HCT116 (cell line): ENCODE results near the gene GPR173. TPM values are rescaled to one million over a fixed set of nuclear protein-coding genes. Genes with fewer than 3 reads are reported as not detected.

ENCODE experiments used
- ATAC-seq: fragments of 200-7000 bp; cut with Tn5 transposase; 2 replicates; pipeline ENCODE4 v1.9.1; 2020; ENCODE audit warnings: mild to moderate bottlenecking, moderate library complexity
- BruUV-seq: library from RNA; stranded (reverse); fragments of 400-500 nt; replicated peaks from 2 replicates; lab custom pipeline; 2021; lab: Mats Ljungman, UMichigan
- CTCF ChIA-PET: fragments of 300-600 bp; sonication (Branson Sonifier 250); formaldehyde crosslinking; loops from one replicate; lab custom pipeline; 2021; ENCODE audit warnings: antibody characterized with exemption; lab: Charles Lee
- POLR2A ChIA-PET: fragments of 300-600, 350-600 bp; sonication (Branson Sonifier 250); formaldehyde crosslinking; loops from one replicate; lab custom pipeline; 2021; ENCODE audit warnings: antibody characterized with exemption; lab: Charles Lee
- RAD21 ChIA-PET, 2 experiments: fragments of 300-600 bp; sonication (Branson Sonifier 250); formaldehyde crosslinking; loops; one replicate each; lab custom pipeline; 2023; ENCODE audit warnings: low total read pairs in 2 of 2; ENCODE audit not compliant: uncharacterized antibody in 2 of 2, unreplicated experiment in 2 of 2, low non-redundant PET in 1 of 2; lab: Charles Lee
- DNase-seq: peaks from one replicate; pipeline ENCODE4 v3.0.0-alpha.2; 2010; ENCODE audit warnings: low read depth, low spot score
- H2AFZ ChIP-seq: fragments of 200-600 bp; shearing (Covaris generic), sonication (generic); 2 replicates; pipeline ENCODE4 v1.6.1; 2017; ENCODE audit warnings: low read depth, mixed run types, mixed read lengths, antibody characterized with exemption, low read length; ENCODE audit not compliant: poor library complexity, severe bottlenecking
- H3K27ac ChIP-seq: 2 replicates; pipeline ENCODE4 v1.5.1; 2012; ENCODE audit warnings: low read depth, low read length
- H3K27me3 ChIP-seq: fragments of 200-600 bp; sonication (generic); 2 replicates; pipeline ENCODE4 v1.6.1; 2016; ENCODE audit warnings: mixed run types, low read length, mixed read lengths; ENCODE audit not compliant: insufficient read depth
- H3K36me3 ChIP-seq, 2 experiments: fragments of 200-500 bp in 1 of 2; fragments of 200-600 bp in 1 of 2; sonication (Bioruptor generic) in 1 of 2; sonication (generic) in 1 of 2; 2 replicates each; pipeline versions ENCODE4 v1.5.1 to v1.6.1; 2014 to 2016; ENCODE audit warnings: low read length in 2 of 2, inconsistent platforms in 1 of 2, mixed read lengths in 1 of 2, mixed run types in 1 of 2; ENCODE audit not compliant: insufficient read depth in 2 of 2, control insufficient read depth in 1 of 2
- H3K4me1 ChIP-seq, 2 experiments: fragments of 200-600 bp in 1 of 2; sonication (generic) in 1 of 2; 2 replicates each; pipeline versions ENCODE4 v1.5.1 to v1.6.1; 2012 to 2017; ENCODE audit warnings: low read length in 2 of 2, inconsistent platforms in 1 of 2, mild to moderate bottlenecking in 1 of 2, mixed read lengths in 1 of 2, mixed run types in 1 of 2, moderate library complexity in 1 of 2; ENCODE audit not compliant: insufficient read depth in 2 of 2, control insufficient read depth in 1 of 2
- H3K4me2 ChIP-seq: fragments of 200-600 bp; sonication (generic); 2 replicates; pipeline ENCODE4 v1.6.1; 2017; ENCODE audit warnings: mixed run types, low read length, mixed read lengths
- H3K4me3 ChIP-seq, 2 experiments: fragments of 200-600 bp in 1 of 2; sonication (generic) in 1 of 2; replicated peaks in 1 of 2; 2 replicates each; pipeline ENCODE4 v1.5.1; 2011 to 2016; ENCODE audit warnings: low read length in 2 of 2, control low read depth in 1 of 2, low read depth in 1 of 2, mild to moderate bottlenecking in 1 of 2, mixed read lengths in 1 of 2, mixed run types in 1 of 2
- H3K79me2 ChIP-seq: fragments of 200-600 bp; sonication (generic); 2 replicates; pipeline ENCODE4 v1.6.1; 2017; ENCODE audit warnings: mild to moderate bottlenecking, mixed run types, low read length, moderate library complexity, mixed read lengths; ENCODE audit not compliant: insufficient read depth
- H3K9ac ChIP-seq: fragments of 200-600 bp; sonication (generic); 2 replicates; pipeline ENCODE4 v1.6.1; 2016; ENCODE audit warnings: low read length, mixed read lengths
- H3K9me2 ChIP-seq: fragments of 200-600 bp; sonication (generic), shearing (Covaris generic); 2 replicates; pipeline ENCODE4 v1.6.1; 2017; ENCODE audit warnings: mixed run types, mild to moderate bottlenecking, moderate library complexity; ENCODE audit not compliant: insufficient read depth
- H3K9me3 ChIP-seq, 2 experiments: fragments of 200-500 bp in 1 of 2; fragments of 200-600 bp in 1 of 2; sonication (Bioruptor generic) in 1 of 2; sonication (generic) in 1 of 2; 2 replicates each; pipeline ENCODE4 v1.6.1; 2014 to 2017; ENCODE audit warnings: low read length in 2 of 2, mixed read lengths in 2 of 2, inconsistent platforms in 1 of 2, low read depth in 1 of 2, mild to moderate bottlenecking in 1 of 2, mixed run types in 1 of 2, moderate library complexity in 1 of 2; ENCODE audit not compliant: control insufficient read depth in 1 of 2, insufficient read depth in 1 of 2
- H4K20me1 ChIP-seq: fragments of 200-600 bp; sonication (generic), shearing (Covaris generic); 2 replicates; pipeline ENCODE4 v1.6.1; 2017; ENCODE audit warnings: mixed run types, mild to moderate bottlenecking, moderate library complexity; ENCODE audit not compliant: insufficient read depth
- ATF3 ChIP-seq: IDR thresholded peaks from 2 replicates; pipeline ENCODE4 v1.6.1; 2012
- CEBPB ChIP-seq: IDR thresholded peaks from 2 replicates; pipeline ENCODE4 v1.6.1; 2012; ENCODE audit warnings: low read depth
- CTCF ChIP-seq, 3 experiments: fragments of 200-600 bp in 1 of 3; sonication (generic) in 1 of 3; IDR thresholded peaks in 2 of 3; conservative IDR thresholded peaks in 1 of 3; 2 replicates each; pipeline ENCODE4 v1.5.1; 2012 to 2017; ENCODE audit warnings: low read depth in 2 of 3, low read length in 2 of 3, antibody characterized with exemption in 1 of 3, borderline replicate concordance in 1 of 3, control low read depth in 1 of 3, mild to moderate bottlenecking in 1 of 3, mixed read lengths in 1 of 3, mixed run types in 1 of 3, moderate library complexity in 1 of 3; ENCODE audit not compliant: insufficient read depth in 1 of 3
- EGR1 ChIP-seq: IDR thresholded peaks from 2 replicates; pipeline ENCODE4 v1.6.1; 2012; ENCODE audit warnings: low read depth
- JUND ChIP-seq: IDR thresholded peaks from 2 replicates; pipeline ENCODE4 v1.6.1; 2012
- POLR2AphosphoS5 ChIP-seq: IDR thresholded peaks from 2 replicates; pipeline ENCODE4 v1.6.1; 2011; ENCODE audit warnings: mild to moderate bottlenecking, low read depth, low read length, moderate library complexity
- RAD21 ChIP-seq: IDR thresholded peaks from 2 replicates; pipeline ENCODE4 v1.6.1; 2012; ENCODE audit warnings: low read depth, mild to moderate bottlenecking
- REST ChIP-seq: IDR thresholded peaks from 2 replicates; pipeline ENCODE4 v1.6.1; 2012; ENCODE audit warnings: low read depth
- SIN3A ChIP-seq: IDR thresholded peaks from 2 replicates; pipeline ENCODE4 v1.6.1; 2012; ENCODE audit warnings: low read depth
- SP1 ChIP-seq: IDR thresholded peaks from 2 replicates; pipeline ENCODE4 v1.6.1; 2012; ENCODE audit warnings: low read depth
- SRF ChIP-seq: IDR thresholded peaks from 2 replicates; pipeline ENCODE4 v1.6.1; 2012; ENCODE audit warnings: low read depth
- TCF7L2 ChIP-seq: IDR thresholded peaks from 2 replicates; pipeline ENCODE4 v1.7.0; 2011; ENCODE audit warnings: borderline replicate concordance, inconsistent platforms; ENCODE audit not compliant: insufficient read depth, insufficient read length; ENCODE audit errors: extremely low read depth
- YY1 ChIP-seq: IDR thresholded peaks from 2 replicates; pipeline ENCODE4 v1.6.1; 2011; ENCODE audit warnings: low read length, low read depth, moderate library complexity, mild to moderate bottlenecking; ENCODE audit not compliant: insufficient replicate concordance; ENCODE audit errors: extremely low read depth
- ZBTB33 ChIP-seq: IDR thresholded peaks from 2 replicates; pipeline ENCODE4 v1.6.1; 2011; ENCODE audit warnings: mild to moderate bottlenecking, low read length, moderate library complexity; ENCODE audit not compliant: insufficient replicate concordance; ENCODE audit errors: extremely low read depth
- ZNF274 ChIP-seq: fragments of 200-500 bp; sonication (Bioruptor generic); IDR thresholded peaks from 2 replicates; pipeline ENCODE4 v1.6.1; 2014; ENCODE audit warnings: mild to moderate bottlenecking, low read depth, low read length, inconsistent platforms
- intact Hi-C: fragments of 100-400 bp; cut with micrococcal nuclease; formaldehyde crosslinking; loops from 2 replicates; pipeline ENCODE4 v1.10.0; 2022
- total RNA-seq: library from RNA; stranded (reverse); gene quantifications from one replicate; pipeline ENCODE4 v1.2.1, GENCODE V29; 2021; ENCODE audit not compliant: unreplicated experiment

GPR173 gene
- total RNA-seq, 1 experiment from 2014 or later: 3.4 TPM

GRCh38 chrX:53003111-53003510 lies 45.5 kb upstream of the GPR173 start:
- Histone ChIP-seq H3K4me3 (no peak overlapping the region), H4K20me1 (no peaks in the 10 kb centered on the region)
- CTCF ChIA-PET: no interaction called here
- ATAC-seq: no peak
- RAD21 ChIA-PET: no interaction called here
- TF ChIP-seq SIN3A (no peak), YY1 (no peak), POLR2AphosphoS5 (no peak), TCF7L2 (no peak), CEBPB (no peak), CTCF (IDR thresholded peaks at IDR 0.05 in 2 of 3, conservative IDR thresholded peaks at IDR 0.05 in 1 of 3; ENCODE audit: borderline replicate concordance in 1 of 3, insufficient read depth in 1 of 3, low read depth in 2 of 3, low read length in 2 of 3) (no peak), REST (no peak), RAD21 (no peak), SRF (no peak), EGR1 (no peak), ATF3 (no peak), ZNF274 (no peak), ZBTB33 (no peak), JUND (no peak), SP1 (no peak)
- TF ChIP-seq, all 23 proteins: peak for 0
- POLR2A ChIA-PET: no interaction called here
- Histone ChIP-seq H2AFZ (no peak overlapping the region), H3K27ac (no peak overlapping the region), H3K27me3 (no peaks in the 10 kb centered on the region), H3K9ac (no peak overlapping the region), H3K4me1 (no peaks in the 10 kb centered on the region), H3K9me3 (no peaks in the 10 kb centered on the region), H3K9me2 (no peaks in the 10 kb centered on the region), H3K4me2 (no peak overlapping the region), H3K36me3 (no peaks in the 10 kb centered on the region), H3K79me2 (no peaks in the 10 kb centered on the region)
- no peak for DNase-seq
- intact Hi-C loops: no loop called here
- no TSS peak for BruUV-seq
